Gastroesophageal sphincter (tissue), 3 donors: ENCODE data around the gene HOXD8.

Source experiments
- POLR2A ChIP-seq, 2 donors: fragments of 450-650 bp; IDR thresholded peaks; one replicate each; pipeline ENCODE4 v1.6.1; 2017; ENCODE audit warnings: antibody characterized with exemption in 2 of 2, mild to moderate bottlenecking in 2 of 2, moderate library complexity in 1 of 2
- TF ChIP-seq, protein P1 (sequence below), 4 experiments: fragments of 200-600 bp in 2 of 4; fragments of 450-650 bp in 2 of 4; sonication (generic) in 1 of 4; IDR thresholded peaks; one replicate each; pipeline ENCODE4 v1.5.1; 2017 to 2019; ENCODE audit warnings: antibody characterized with exemption in 4 of 4, mild to moderate bottlenecking in 2 of 4, moderate library complexity in 2 of 4

- TF ChIP-seq POLR2A (IDR thresholded peaks at IDR 0.05): no peak
- TF ChIP-seq, protein P1, sequence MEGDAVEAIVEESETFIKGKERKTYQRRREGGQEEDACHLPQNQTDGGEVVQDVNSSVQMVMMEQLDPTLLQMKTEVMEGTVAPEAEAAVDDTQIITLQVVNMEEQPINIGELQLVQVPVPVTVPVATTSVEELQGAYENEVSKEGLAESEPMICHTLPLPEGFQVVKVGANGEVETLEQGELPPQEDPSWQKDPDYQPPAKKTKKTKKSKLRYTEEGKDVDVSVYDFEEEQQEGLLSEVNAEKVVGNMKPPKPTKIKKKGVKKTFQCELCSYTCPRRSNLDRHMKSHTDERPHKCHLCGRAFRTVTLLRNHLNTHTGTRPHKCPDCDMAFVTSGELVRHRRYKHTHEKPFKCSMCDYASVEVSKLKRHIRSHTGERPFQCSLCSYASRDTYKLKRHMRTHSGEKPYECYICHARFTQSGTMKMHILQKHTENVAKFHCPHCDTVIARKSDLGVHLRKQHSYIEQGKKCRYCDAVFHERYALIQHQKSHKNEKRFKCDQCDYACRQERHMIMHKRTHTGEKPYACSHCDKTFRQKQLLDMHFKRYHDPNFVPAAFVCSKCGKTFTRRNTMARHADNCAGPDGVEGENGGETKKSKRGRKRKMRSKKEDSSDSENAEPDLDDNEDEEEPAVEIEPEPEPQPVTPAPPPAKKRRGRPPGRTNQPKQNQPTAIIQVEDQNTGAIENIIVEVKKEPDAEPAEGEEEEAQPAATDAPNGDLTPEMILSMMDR (IDR thresholded peaks at IDR 0.05): no peak
These were observed 45.6 kb downstream of the HOXD8 start for GRCh38 chr2:176174824-176175708.
